ENCODE results near the gene GATAD1.
"Not testable (repeated sequence)": the region's sequence is repeated elsewhere in the genome, so short reads cannot be mapped to it uniquely, and the experiment has no call there.

The GATAD1 gene, protein sequence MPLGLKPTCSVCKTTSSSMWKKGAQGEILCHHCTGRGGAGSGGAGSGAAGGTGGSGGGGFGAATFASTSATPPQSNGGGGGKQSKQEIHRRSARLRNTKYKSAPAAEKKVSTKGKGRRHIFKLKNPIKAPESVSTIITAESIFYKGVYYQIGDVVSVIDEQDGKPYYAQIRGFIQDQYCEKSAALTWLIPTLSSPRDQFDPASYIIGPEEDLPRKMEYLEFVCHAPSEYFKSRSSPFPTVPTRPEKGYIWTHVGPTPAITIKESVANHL

DNA sequence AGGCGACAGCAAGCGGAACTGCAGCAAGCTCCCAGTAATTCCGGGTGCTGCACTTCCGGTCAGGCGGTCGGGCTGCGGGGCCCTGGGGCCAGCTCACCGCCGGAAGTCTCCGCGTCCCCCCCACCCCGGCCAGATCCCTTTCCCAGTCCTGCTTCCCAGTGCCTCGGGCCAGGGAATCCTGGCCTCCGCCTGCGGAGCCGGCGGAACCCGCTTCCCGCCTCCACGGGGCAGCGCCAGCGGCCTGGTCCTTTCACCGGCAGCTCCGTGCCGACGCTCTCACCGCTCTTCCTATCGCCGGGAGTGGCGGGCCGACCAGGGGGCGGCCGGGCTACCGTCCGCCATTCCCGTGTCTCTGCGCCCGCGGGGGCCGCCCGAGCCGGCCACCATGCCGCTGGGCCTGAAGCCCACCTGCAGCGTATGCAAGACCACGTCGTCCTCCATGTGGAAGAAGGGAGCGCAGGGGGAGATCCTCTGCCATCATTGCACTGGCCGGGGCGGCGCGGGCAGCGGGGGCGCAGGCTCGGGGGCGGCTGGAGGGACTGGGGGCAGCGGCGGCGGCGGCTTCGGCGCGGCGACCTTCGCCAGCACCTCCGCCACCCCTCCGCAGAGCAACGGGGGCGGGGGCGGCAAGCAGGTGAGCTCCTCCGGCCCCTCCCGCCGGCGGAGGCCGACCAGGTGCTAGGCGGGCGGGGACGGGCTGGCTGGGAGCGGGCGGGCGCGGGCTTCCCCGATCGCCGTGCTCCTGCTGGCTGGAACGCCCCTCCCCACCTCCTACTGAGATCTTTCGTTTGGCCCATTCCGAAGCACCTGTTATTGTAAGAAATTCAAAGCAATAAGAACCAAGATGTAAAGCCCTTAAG, at the start of gene GATAD1:
Gene GATAD1 (plus strand): TSS at position 138 of the 860 bp plus-strand sequence. CDS start 248 bp downstream, at position 386.
- DNase-seq (ENCODE audit: low read depth in 3 of 3) = peak; percentile 65 to 76 (median 69)

DNA sequence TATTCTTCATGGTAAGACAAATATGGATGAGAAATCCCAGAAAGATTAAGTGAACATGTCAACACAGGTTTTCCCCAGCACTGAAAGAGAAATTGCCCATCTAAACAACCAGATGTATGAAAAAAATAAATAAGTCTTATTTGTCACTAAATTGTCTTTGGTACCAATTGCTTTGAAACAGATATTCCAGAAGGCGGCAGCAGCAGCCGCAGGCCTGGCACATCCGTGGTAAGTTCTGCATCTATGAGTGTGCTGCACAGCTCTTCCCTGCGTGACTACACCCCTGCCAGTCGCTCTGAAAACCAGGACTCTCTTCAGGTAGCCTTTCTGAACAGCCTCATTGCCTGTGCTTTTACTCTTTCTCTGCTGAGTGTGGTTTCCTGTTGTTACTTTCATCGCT, 49.7 kb upstream of the GATAD1 start:
- no peak for DNase-seq (ENCODE audit: low read depth in 3 of 3)

DNA sequence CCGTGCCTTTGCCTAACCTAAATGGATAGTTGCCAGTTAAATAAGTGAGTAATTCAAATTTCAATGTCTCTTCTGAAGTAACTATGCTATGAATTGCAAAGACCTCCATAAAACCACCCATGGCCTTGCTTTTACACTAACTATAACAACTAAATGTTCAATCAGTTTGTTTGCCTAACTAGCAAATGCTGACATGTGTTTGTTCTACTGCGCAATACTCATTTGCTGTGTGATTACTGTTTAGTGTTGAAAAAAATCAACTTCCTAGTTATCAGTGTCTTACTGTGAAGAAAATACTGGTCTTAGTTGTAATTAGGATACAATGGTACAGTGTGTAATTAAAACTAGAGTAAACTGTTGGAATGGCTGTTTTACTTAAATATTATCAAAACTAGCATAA, 47.3 kb upstream of the GATAD1 start:
- DNase-seq (ENCODE audit: low read depth in 3 of 3) = no peak

DNA sequence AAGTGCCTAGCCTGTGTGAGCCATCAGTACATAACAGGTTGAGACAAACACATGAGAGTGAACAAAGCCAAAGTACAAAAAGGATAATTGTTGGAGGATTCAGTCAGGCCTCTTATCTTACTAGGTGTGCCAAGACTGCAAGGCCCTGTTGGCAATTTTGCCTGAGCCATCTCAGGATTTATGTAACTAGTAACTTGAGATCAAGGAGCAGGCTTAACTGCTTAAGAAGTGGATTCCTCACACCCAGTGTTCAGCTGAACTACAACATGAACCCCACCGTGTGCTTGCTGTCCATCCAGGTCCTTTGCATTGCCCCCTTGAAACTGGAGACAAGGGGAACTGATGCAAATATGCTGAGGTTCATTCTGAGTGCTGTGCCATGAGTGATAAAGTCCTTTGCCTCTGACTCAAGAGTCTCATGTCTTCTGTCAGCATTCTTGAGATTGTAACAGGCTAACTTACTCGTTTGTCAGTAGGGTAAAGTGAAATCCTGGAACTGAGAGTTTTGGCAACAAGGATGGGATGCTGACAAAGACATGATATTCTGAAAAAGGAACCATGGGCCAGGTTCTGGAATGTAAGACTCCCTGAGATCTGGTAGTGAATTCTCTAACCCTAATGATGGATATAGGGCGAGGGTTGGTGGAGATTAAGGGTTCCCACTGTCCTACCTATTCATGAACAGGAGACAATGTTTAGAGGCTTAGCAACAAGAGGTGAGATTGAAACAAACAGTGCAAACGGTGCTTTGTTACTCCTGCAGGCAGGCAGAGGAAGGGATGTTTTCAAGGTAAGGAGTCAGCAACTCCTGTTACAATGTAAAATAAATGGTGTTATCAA, 44.1 kb upstream of the GATAD1 start:
- no peak for DNase-seq (ENCODE audit: low read depth in 3 of 3)

DNA sequence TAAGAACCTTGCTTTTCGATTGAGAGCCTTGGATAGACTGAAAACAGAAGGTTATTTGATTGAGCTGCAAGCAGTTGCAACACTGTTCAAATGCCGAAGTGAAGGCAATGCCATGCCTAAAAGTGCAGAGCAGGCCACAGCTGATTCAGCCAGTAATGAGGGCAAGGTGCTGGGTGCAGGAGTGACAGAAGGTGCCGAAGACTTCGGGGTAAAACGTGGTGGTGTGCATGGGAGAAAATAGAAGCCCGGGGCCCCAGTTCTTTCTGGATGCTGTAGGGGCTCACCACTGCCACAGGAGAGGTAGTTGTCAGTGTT, 43.6 kb upstream of the GATAD1 start:
- no peak for DNase-seq (ENCODE audit: low read depth in 3 of 3)

DNA sequence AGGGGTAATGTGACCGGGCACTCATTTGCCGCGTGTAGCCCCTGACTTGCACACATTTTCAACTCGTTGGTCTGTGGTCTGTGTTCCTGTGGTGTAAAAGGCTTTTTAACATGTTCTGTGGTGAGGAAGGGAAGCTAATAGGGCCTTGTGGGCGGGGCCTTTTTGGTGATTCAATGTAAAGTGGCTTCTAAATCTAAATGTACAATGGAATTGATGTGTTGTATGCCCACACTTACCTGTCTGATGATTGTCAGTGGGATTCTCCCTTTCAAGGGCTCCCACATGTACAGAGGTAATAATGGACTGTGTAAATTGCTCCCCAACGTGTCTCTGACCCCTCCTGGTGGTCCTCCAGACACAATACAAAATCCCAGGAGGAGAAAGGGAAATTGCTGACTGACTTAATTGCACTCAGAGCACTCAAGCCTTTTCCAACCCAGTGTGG, 43.1 kb upstream of the GATAD1 start:
- DNase-seq (ENCODE audit: low read depth in 3 of 3) = peak in 1 of 3 experiments; percentile 25

DNA sequence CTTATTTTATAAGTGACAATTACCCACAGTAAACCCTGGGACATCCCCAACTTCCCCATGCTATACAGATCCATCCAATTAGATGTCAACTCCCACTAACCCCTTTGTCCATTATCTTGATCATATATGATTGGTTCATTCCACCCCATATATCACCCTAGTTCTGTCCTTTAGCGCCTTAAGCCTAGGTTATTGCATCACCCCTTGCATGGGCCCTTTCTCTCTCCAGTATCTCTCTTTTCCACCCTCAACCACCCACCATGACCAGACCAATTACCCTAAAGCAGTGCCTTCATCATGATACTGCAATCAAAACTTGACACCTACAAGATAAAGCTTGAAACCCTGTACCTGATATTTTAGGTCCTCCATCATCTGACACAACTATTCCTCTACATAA, 37.9 kb upstream of the GATAD1 start:
- no peak for DNase-seq (ENCODE audit: low read depth in 3 of 3)

DNA sequence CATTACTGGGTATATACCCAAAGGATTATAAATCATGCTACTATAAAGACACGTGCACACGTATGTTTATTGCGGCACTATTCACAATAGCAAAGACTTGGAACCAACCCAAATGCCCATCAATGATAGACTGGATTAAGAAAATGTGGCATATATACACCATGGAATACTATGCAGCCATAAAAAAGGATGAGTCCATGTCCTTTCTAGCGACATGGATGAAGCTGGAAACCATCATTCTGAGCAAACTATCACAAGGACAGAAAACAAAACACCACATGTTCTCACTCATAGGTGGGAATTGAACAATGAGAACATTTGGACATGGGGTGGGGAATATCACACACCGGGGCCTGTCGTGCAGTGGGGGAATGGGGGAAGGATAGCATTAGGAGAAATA, 37.1 kb upstream of the GATAD1 start:
- DNase-seq (ENCODE audit: low read depth in 3 of 3) = not testable (repeated sequence)

DNA sequence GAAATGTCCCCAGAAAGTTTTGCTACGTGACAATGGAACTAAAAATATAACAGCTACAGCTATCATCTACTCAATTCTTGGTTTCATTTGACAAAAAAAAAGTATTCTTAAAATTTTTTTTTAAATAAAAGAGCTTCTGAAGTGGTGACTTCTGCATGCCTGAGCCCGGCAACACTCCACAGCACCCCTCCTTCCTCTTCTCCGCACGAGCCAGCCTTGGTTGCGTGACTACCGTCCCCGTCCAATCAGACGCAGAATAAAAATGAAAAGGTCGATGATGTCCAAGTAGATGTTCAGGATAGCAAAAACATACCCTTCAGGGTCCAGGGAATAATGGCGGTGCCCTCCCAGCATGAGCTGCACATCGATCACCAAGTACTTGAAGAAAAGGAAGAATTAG, 34.5 kb upstream of the GATAD1 start:
- no peak for DNase-seq (ENCODE audit: low read depth in 3 of 3)

DNA sequence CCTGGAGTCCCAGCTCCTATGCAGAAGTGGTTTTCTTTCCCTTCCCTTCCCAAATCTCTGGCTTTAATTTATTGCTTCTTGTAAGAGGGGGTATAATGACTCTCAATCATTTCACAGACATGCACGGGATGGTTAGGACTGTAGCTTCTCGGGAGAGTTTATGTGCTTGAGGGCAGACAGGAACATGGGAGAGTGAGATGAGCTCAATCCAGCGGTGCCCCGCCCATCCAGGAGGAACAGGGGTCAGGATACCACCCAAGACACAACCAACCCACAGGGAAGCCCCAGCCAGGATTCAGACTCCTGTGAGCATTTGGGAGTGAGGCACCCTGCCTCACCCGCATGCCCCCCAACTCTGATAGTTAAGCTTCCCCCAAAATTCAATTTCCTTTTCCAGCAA, 33.7 kb upstream of the GATAD1 start:
- no peak for DNase-seq (ENCODE audit: low read depth in 3 of 3)

DNA sequence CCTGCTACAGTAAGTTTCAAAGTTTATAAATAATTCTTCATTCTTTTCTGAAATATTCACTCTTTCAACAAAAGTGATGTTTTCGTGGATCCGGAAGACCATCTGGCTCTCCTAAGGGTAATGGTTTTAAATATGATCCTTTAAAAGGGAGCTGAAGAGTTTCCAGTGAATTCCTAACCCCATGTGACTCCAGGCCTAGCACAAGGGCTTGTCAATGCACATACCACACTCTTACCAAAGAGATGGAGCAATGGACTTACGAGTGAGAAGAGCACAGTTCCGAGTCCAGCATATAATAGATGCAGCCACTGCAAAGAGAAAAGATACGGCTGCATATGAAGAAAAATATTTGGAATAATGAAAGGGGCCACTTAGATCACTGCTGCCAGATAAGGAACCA, 32.1 kb upstream of the GATAD1 start:
- DNase-seq (ENCODE audit: low read depth in 3 of 3) = no peak

DNA sequence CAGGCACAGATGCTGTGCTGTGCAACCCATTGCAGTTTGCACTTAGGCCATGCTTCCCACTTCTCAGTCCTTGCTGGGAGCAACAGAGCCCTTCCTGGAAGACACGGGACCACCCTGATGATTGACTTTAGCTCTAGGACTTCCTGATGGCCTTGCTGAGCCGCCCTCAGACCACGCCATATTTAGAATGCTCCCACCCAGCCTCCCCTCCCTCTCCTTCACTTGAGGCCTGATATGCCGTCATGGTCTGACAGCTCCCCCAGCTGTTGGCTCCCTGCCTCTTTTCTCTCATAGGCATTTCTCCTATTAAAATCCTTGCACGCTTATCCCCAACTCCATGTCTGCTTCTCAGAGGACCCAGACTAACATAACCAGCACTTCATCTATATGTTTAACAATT, 29.4 kb upstream of the GATAD1 start:
- no peak for DNase-seq (ENCODE audit: low read depth in 3 of 3)

DNA sequence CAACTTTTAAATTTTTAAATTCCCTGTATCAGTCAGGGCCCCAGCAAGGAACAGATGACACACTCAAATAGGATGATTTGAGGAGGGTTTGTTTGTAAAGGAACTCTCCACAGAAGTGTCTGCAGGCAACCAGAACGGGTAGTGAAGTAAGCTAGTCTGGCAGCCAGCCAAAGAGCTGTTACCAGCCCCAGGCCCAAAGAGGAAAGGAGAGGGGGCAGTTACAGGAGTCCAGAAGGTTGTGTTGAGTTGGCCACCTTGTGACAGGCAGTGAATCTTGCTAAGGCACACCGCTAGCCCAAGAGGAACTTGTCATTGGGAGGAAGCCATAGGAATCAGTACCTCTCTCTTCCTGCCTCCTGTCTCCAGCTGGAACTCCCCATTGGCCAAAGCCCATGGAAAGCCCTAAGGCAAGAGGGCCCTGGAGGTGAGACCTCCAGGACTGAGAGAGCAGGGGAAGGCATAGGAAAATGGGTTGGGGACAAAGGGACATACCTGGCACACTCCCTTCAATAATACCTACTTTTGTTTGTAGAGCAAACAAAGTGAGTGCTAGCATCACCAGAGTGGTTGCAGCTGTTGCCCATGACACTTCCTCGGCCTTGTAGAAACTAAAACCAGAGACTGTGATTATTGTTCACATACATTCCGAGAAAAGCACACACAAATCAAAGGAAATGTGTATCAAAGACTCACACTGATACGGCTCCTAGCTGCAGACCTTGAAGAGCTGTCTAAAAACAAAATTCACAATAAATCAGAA, 25.4 kb upstream of the GATAD1 start:
- no peak for DNase-seq (ENCODE audit: low read depth in 3 of 3)

DNA sequence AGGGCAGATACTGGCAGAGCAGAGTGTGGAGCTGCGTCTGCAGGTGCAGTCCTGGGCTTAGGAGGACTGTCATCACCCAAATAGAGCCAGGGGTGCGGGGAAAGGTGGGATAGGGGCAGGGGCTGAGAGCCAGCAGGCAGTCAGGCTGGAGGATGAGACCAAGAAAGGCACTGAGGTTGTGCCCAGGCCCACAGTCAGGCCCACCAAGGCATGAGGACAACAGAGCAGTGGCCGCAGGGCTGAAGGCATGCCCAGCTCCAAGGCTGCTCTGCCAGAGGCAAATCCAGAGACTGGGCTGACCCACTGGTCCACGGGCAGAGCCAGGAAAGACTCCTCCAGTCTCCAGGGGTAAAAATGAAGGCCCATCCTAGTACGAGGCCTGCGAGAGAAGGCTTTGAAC, 24.4 kb upstream of the GATAD1 start:
- no peak for DNase-seq (ENCODE audit: low read depth in 3 of 3)

DNA sequence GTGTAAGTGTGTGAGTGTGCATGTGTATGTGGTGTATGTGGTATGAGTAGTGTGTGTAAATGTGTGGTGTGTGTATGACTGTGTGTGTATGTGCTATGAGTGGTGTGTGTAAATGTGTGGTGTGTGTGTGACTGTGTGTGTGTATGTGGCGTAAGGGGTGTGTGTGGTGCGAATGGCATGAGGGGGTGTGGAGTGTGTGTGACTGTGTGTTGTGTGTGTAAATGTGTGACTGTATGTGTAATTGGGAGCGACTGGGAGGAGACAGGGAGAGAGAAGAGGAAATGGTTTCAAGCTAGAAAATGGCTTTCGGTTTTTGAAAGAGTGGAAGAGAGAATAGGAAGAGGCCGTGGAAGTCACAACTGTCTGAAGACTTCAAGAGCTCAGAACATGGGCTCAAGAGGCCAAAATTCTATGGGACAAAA, 23.6 kb upstream of the GATAD1 start:
- no peak for DNase-seq (ENCODE audit: low read depth in 3 of 3)

DNA sequence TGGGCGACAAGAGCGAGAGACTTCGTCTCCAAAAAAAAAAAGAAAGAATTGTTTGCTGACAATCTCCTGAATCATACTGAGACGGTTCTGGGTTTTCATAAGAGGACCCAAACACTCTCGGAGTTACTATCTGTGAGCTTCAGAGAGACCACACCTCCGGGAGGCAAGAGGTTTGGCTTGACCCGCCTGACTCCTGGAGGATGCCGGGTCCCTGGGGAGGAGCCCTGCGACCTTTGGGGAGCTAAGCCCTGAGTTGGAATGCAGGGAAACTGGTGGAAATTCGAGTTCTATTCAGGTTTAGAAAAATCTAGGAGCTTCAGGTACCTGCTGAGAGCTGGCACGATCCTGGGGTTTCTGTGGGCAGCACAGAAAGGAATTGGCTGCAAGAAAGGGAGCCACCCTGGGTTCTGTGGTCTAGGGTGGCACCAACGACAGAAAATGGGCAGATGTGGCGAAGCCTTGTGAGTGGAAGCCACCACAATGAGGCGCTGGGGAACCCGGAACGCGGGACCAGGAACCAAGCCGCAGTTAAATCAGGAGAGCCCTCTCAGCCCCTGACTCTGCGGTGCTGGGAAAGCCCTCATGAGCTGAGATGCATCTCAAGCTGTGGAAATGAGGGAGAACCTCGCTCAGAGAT, 21.9 kb upstream of the GATAD1 start:
- DNase-seq (ENCODE audit: low read depth in 3 of 3) = no peak

DNA sequence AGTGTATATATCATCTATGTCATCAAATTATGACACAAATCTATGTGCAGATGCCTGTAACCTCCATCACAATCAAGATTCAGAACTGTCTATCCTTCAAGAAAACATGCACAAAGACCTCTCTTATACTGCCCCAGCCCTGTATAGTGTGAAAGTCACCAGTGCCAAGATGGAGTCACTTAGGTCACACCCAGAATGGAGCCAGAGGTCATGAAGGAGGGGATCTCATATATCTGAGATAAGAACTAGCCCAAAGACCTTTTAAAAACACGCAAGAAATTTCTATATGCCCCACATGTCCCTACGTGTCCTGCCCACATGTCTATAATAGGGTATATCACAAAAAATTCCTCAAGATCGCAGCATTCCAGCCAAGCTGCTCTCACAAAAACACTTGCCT, 20.1 kb upstream of the GATAD1 start:
- DNase-seq (ENCODE audit: low read depth in 3 of 3) = no peak

DNA sequence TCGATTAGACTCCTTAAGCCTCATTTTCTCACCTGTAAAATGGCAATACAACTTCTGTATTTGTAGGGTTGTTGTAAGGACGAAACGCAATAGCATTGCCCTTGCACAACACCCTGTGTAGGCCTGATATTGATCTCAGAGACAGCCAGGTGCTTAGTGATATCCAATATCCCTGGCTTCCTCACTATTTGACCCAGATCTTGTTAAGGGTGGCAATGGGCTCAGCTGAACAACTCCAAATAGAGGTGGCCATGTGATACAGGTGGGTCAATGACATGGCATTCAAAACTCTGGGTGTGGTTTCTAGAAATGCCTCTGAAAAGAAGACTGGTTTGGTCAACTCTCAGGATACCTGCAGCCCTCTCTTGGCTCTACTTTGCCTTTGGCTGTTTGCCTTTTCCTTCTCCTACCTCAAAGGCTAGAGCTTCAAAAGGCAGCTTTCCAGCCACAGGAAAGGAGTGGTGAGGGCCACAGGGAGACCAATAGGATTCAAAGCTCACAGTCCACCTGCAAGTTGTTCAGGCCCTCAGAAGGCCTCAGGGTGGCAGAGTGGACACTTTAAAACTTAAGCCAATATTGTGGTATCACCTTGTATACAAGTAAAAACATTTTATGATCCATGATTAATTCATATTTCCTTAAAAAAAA, 14.9 kb upstream of the GATAD1 start:
- DNase-seq (ENCODE audit: low read depth in 3 of 3) = no peak

DNA sequence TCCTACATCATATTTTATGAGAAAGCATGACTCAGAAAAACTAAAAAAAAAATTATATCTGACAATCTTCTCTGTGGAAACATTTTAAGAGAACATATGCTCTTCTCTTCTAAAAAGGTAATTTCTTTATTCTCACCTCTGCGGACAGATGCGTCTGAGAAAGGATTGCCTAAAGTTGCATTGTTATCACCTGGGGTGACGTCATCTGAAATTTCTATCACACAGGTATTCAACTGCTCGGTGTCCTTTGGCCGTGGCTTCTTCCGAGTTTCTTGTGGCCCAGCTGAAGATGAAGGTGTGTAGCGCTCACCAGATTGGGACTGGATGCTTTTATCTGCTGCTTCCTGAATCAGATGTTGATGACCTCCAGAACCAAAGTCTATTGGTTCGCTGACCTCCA, 14.3 kb upstream of the GATAD1 start:
- DNase-seq (ENCODE audit: low read depth in 3 of 3) = no peak

DNA sequence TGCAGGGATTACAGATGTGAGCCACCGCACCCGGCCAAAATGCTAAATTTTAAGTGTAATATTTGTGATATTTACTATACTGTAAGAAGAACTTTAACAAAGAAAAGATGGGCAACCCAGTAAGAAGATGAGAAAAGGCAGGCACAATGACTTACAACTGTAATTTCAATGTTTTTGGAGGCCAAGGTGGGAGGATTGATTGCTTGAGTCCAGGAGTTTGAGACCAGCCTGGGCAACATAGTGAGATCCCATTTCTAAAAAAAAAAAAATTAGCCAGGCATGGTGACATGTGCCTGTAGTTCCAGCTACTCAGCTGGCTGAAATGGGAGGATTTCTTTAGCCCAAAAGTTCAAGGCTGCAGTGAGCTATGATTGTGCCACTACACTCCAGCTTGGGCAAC, 11.7 kb upstream of the GATAD1 start:
- DNase-seq (ENCODE audit: low read depth in 3 of 3) = no peak
